T-helper 2 cell treated with Interferon-gamma antibody and Interleukin-4, amounts not matched to agents 5 μg/mL and 100 μg/mL, for 36 hours (primary cell): ENCODE measurements around the gene WDCP.

ENCODE experiments used
- DNase-seq: peaks from one replicate; pipeline ENCODE4 v3.0.0; 2021; ENCODE audit warnings: low spot score
- H3K27ac Mint-ChIP-seq: one replicate; pipeline ENCODE4 v1.8.0; 2021; ENCODE audit warnings: mild to moderate bottlenecking, mixed read lengths
- H3K27me3 Mint-ChIP-seq: one replicate; pipeline ENCODE4 v1.8.0; 2021; ENCODE audit warnings: low read depth, mixed read lengths
- H3K36me3 Mint-ChIP-seq: one replicate; pipeline ENCODE4 v1.8.0; 2021; ENCODE audit warnings: low read depth, mixed read lengths
- H3K4me1 Mint-ChIP-seq: one replicate; pipeline ENCODE4 v1.8.0; 2021; ENCODE audit warnings: low read depth, mixed read lengths
- H3K4me3 Mint-ChIP-seq: one replicate; pipeline ENCODE4 v1.8.0; 2022; ENCODE audit warnings: mild to moderate bottlenecking, moderate library complexity, mixed read lengths
- H3K9me3 Mint-ChIP-seq: one replicate; pipeline ENCODE4 v1.8.0; 2021; ENCODE audit warnings: mixed read lengths

Gene WDCP

GRCh38 chr2:24010477-24011249, 36.5 kb downstream of the WDCP start:
- Mint-ChIP-seq H3K27me3 (peaks cover 38% of the 10 kb centered on the region), H3K9me3 (no peaks in the 10 kb centered on the region), H3K4me1 (peaks cover 3% of the 10 kb centered on the region), H3K4me3 (peak overlapping the region; percentile 11), H3K27ac (no peak overlapping the region), H3K36me3 (no peaks in the 10 kb centered on the region)
- DNase-seq, result no peak

- Mint-ChIP-seq H3K9me3 (no peaks in the 10 kb centered on the region), H3K36me3 (no peaks in the 10 kb centered on the region), H3K27me3 (peaks cover 38% of the 10 kb centered on the region), H3K4me3 (peak within 1 kb of the TSS; percentile 11), H3K27ac (no peak within 1 kb of the TSS), H3K4me1 (peaks cover 3% of the 10 kb centered on the region)
- no peak for DNase-seq
These were observed 37.3 kb downstream of the WDCP start, which contains the start of gene MFSD2B for GRCh38 chr2:24009680-24010476. MFSD2B (plus strand) TSS chr2:24010085; CDS start chr2:24010097, 12 bp downstream.

- DNase-seq, result no peak
- Mint-ChIP-seq H3K27me3 (peaks cover 38% of the 10 kb centered on the region), H3K4me1 (peaks cover 3% of the 10 kb centered on the region), H3K27ac (no peak overlapping the region), H3K9me3 (no peaks in the 10 kb centered on the region), H3K36me3 (no peaks in the 10 kb centered on the region), H3K4me3 (no peak overlapping the region)
These were observed 37.9 kb downstream of the WDCP start for GRCh38 chr2:24009367-24009679.

GRCh38 chr2:24008672-24009366, 38.4 kb downstream of the WDCP start:
- no peak overlapping the region for H3K4me3 Mint-ChIP-seq

GRCh38 chr2:24007693-24008092, 39.5 kb downstream of the WDCP start:
- H3K36me3 Mint-ChIP-seq, result no peaks in the 10 kb centered on the region
- H3K4me1 Mint-ChIP-seq, result peaks cover 3% of the 10 kb centered on the region
- peaks cover 37% of the 10 kb centered on the region for H3K27me3 Mint-ChIP-seq
- no peak overlapping the region for H3K27ac Mint-ChIP-seq
- no peak for DNase-seq
- no peaks in the 10 kb centered on the region for H3K9me3 Mint-ChIP-seq
- H3K4me3 Mint-ChIP-seq, result no peak overlapping the region

More at GRCh38 chr2:24008672-24009366, 38.4 kb downstream of the WDCP start:
- no peak for DNase-seq
- H3K36me3 Mint-ChIP-seq, result no peaks in the 10 kb centered on the region
- H3K4me1 Mint-ChIP-seq, result peaks cover 3% of the 10 kb centered on the region
- no peaks in the 10 kb centered on the region for H3K9me3 Mint-ChIP-seq
- peaks cover 38% of the 10 kb centered on the region for H3K27me3 Mint-ChIP-seq
- no peak overlapping the region for H3K27ac Mint-ChIP-seq

DNA sequence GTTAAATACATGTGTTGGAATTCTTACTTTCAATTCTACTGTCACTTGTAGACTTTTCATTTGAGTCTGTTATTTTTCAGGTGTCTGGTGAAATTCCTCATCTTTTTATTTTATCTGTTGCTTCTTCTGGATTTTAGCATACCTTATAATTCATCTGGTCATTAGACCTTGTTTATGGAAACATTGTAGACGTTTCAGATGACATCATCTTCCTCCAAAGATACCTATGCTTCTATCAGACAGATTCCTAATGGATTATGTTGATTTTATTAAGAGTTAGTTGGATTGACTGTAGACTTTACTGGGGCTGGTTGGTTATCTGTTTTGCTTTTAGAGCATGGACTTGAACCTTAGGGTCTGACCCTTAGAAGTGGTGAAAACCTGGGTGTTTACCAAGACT, 52.6 kb downstream of the WDCP start:
- no peaks in the 10 kb centered on the region for H3K4me1 Mint-ChIP-seq
- H3K27me3 Mint-ChIP-seq, result no peaks in the 10 kb centered on the region
- DNase-seq, result no peak
- no peak overlapping the region for H3K27ac Mint-ChIP-seq
- H3K36me3 Mint-ChIP-seq, result peaks cover 2% of the 10 kb centered on the region
- no peaks in the 10 kb centered on the region for H3K9me3 Mint-ChIP-seq
- H3K4me3 Mint-ChIP-seq, result no peak overlapping the region

- H3K36me3 Mint-ChIP-seq, result peaks cover 2% of the 10 kb centered on the region
- no peaks in the 10 kb centered on the region for H3K4me1 Mint-ChIP-seq
- no peak for DNase-seq
- H3K9me3 Mint-ChIP-seq, result no peaks in the 10 kb centered on the region
- H3K27ac Mint-ChIP-seq, result no peak overlapping the region
- no peaks in the 10 kb centered on the region for H3K27me3 Mint-ChIP-seq
- no peak overlapping the region for H3K4me3 Mint-ChIP-seq
These were observed 53.4 kb downstream of the WDCP start for GRCh38 chr2:23993736-23994269.

DNA sequence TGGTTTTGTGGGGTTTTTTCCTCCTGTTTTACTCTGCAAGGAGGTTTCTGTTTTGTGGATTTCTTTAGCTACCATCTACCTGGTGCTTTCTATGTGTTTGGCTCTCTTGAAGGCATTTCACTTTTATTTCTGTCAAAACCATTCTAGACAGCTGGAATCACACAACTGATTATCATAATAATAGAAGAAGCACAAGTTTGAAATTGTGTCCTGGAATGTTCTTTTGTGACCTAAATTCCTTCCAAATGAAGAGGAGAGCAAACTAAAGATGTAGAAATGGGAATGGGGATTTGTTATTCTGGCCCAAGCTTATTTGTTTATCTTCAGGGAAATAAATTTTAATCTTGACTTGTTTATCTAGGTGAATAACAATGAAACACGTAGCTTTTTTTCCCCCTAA, 54.3 kb downstream of the WDCP start:
- H3K4me3 Mint-ChIP-seq, result no peak overlapping the region

DNA sequence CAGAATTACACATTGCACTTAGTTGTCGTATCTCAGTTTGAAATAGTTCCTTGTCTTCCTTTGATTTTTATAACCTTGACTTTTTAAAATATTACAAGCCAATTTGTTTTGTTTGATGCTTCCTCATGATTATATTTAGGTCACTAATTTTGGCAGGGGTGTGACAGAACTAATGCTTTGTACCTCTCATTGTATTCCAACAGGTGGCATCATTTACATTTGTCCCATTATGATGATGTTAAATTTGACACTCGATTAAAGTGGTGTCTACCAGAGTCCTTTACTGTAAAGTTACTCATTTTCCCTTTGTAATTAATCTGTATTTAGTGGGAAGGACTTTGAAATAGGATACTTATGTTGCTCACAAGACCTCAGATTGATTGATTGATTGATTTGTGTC, 58.8 kb downstream of the WDCP start:
- DNase-seq, result no peak
- no peak overlapping the region for H3K27ac Mint-ChIP-seq
- no peaks in the 10 kb centered on the region for H3K27me3 Mint-ChIP-seq
- H3K9me3 Mint-ChIP-seq, result no peaks in the 10 kb centered on the region
- no peaks in the 10 kb centered on the region for H3K4me1 Mint-ChIP-seq
- H3K4me3 Mint-ChIP-seq, result no peak overlapping the region
- H3K36me3 Mint-ChIP-seq, result no peaks in the 10 kb centered on the region

More for the DNA sequence above, 54.3 kb downstream of the WDCP start:
- no peak for DNase-seq
- H3K27me3 Mint-ChIP-seq, result no peaks in the 10 kb centered on the region
- no peaks in the 10 kb centered on the region for H3K9me3 Mint-ChIP-seq
- H3K27ac Mint-ChIP-seq, result no peak overlapping the region
- no peaks in the 10 kb centered on the region for H3K36me3 Mint-ChIP-seq
- H3K4me1 Mint-ChIP-seq, result no peaks in the 10 kb centered on the region
